GM21786 (cell line): ENCODE measurements around the gene RCVRN.
"Not testable (repeated sequence)": the region's sequence is repeated elsewhere in the genome, so short reads cannot be mapped to it uniquely, and the experiment has no call there.

Experiments
- ATAC-seq: cut with Tn5 transposase; IDR thresholded peaks from one replicate; pipeline ENCODE4 v1.9.1; 2021; ENCODE audit not compliant: unreplicated experiment

Gene RCVRN

GRCh38 chr17:9922012-9922848, 17.2 kb upstream of the RCVRN start:
- ATAC-seq = no peak

GRCh38 chr17:9921216-9921615, 16.1 kb upstream of the RCVRN start:
- not testable (repeated sequence) for ATAC-seq

DNA sequence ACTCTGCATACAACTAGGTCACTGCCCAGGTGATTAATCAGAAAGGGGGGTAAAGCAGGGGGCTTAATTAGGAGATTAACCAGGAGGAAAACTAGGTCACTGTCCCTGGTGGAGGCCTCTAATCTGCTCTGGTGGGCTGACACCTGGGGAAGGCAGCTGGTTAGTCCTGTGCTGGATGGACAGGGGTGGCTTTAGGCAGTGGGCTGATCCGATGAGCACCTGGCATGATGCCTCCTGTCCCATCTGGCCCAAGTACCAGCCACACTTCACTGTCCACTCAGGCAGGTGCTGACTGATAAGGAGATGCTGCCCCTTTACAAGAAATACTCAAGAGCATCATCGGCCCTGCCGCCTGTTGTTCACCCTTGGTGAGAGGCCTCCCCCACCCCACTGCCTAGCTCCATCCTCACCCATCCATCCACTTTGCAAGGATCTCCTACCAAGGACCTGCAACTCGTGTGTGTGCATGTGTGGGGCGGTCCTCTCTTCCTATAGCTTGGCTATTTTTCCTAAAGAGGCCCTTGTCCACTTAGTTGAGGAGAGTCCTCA, 13.8 kb upstream of the RCVRN start:
- no peak for ATAC-seq

DNA sequence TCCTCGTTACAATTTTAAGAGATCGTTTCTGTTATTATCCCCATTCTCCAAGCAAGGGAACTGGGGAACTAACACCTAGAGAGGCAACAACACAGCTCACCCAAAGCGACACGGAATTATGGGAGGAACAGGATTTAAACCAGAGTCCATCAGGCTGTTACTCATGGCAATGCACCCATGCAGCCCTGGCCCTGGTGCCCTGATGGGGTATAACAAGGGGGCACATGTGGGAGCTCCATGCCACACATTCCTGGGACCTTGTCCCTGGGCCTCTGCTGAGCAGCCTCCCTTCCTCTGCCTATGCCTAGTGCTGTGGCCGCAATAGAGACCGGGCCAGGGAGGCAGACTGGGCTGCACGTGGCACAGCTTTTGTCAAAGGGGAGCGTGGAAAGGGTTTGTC, 13.3 kb upstream of the RCVRN start:
- no peak for ATAC-seq

DNA sequence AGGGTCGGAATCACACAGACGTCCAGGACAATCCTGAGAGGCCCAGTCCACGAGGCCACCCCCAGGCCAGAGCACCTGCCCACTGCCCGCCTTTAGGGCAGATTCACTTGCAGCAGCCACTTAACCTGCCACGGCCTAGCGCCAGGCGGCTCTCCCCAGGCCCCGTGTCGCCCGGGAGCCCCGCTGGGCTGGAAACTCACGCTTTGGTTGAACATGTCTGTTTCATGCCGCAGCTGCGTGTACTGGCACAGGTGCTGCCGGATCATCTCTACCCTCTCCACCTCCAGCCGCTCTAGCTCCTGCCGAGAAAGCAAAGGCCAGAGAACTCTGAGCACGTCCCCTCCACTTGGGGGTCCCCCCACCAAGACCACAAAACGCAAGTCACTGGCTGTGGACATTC, 12.7 kb upstream of the RCVRN start:
- ATAC-seq = no peak

- ATAC-seq = no peak
Observed at GRCh38 chr17:9917131-9917530, 12.1 kb upstream of the RCVRN start.

- no peak for ATAC-seq
Observed at GRCh38 chr17:9916108-9916507, 11.0 kb upstream of the RCVRN start.

GRCh38 chr17:9913476-9913875, 8.4 kb upstream of the RCVRN start:
- no peak for ATAC-seq

DNA sequence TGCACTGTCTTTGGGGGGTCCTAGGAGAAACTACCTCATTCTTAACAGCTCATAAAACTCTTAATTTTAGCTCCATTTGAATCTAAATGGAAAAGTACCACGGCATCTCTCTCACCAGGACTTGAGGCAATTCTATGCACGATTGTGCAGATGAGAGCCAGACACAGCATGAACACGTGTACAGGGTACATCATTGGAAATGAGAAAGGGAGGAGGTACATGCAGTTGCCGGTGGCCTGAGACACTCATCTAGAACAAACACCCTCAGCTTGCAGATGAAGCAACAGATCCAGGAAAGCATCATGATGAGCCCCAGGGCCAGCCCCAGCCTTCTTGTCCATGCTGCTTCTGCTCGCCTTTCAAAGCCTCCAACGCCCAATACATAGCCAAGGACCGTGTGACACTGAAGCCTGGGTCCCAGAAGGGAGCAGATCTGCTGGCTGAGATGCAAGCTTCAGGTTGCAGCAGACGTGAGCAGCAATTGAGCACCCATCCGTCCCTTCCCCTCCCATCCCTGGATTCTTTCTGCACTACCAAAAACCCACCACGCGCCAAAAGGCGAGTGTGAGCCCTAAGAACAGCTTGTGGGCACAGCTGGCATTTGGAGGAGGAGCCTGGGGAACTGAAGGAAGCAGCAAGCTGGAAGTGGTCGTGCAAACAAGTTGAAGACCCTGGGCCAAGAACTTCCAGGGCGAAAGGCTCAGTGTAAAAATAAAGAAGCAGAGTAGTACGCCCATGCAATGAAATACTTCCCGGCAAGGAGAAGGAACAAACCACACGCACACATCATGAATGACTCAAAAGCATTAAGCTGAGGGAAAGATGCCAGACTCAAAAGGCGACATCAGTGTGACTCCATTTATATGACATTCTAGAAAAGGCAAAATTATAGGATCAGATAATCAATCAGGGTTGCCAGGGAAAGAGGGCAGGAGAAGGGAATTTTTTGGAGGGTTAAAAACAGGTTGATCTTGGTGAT, 7.3 kb upstream of the RCVRN start:
- no peak for ATAC-seq

DNA sequence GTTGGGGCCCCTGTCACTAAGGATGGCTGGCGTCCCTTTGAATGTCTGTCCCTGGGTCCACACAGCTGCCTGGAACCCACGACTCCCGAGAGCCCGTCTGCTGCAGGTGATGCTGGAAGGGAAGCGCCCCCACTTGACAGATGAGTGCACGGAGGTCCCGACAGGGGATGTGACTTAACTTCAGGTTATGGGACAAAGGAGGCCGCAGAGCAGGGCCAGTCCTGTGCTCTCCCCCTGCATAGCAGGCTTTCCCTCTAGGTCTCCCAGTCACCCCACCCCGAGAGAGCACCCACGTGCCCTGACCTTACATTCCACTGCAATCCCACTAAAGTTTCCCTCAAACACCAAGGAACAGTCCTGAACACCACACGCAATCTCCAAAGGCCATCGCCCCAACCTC, 6.0 kb upstream of the RCVRN start:
- no peak for ATAC-seq

DNA sequence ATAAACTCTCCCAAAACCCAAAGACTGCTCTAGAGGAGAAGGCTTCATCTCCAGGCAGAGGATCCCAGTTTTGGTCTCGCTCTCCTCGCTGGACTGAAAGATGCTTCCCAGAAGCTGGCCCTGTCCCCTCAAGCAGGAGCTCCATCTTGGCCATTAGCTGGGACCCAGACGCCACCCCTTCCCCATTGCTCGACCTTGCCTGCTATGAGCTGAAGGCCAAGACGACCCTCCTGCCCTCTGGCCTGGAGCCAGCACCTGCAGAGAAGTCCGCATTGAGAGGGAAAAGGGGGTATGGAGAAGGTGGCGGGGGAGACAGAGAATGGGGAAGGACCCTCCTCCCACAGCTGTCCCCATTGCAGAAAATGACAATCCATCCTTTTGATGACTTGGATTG, 3.6 kb upstream of the RCVRN start:
- no peak for ATAC-seq

DNA sequence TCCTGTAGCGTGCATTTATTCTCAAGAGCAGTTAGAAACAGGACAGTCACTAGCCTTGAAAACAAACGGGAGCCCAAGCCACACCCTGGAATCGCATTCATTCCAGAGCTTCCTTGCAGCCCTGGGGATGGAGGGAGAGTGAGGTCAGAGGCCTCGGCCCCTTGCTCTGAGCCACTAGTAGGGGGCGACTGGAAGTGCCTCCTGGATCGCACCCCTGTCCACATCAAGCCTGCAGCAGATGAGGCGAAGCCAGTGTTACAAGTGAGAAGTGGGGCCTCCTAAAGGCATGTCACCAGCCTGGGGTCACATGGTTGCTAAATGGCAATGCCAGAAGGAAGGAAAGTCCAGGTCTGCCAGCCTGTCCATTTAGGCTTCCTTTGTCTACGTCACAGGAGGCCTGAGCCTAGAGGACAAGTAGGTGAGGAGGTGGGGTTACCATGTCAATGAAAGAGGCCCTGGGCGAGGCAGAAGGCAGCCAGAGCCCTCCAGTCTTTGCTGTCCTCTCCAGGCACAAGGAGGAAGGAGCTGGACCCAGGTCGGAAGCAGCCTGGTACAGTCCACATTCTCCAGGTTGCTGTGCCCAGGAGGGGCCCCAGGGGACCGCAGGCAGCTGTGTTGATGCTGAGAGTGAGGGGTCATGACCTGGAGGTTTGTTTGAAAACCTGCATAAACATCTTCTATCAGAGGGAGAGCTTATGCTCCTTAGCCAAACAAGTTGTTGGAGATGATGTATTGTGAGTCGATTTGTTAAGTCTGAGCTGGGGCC, 3.0 kb upstream of the RCVRN start:
- no peak for ATAC-seq

- no peak for ATAC-seq
Observed at GRCh38 chr17:9907131-9907530, 2.1 kb upstream of the RCVRN start.

- no peak for ATAC-seq
Observed at GRCh38 chr17:9906616-9907015, 1.5 kb upstream of the RCVRN start.

DNA sequence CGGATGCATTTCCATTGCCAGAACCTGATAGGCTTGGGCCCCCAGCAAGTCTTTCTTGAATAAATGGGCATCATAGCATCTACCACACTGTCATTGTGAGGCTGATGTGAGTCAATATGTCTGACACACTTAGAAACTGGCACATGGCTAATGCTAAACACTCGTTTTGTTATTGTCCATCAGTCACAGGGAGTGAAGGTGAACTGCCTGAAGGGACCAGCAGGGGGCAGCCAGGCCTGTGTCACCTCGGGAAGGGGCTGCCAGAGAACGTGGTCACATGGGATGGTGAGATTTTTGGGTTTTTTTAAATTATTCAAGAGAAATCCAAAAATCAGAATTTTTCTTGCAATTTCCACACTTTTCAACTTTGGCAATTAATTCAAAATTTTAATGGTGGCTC, 831 bp upstream of the RCVRN start:
- ATAC-seq = no peak

DNA sequence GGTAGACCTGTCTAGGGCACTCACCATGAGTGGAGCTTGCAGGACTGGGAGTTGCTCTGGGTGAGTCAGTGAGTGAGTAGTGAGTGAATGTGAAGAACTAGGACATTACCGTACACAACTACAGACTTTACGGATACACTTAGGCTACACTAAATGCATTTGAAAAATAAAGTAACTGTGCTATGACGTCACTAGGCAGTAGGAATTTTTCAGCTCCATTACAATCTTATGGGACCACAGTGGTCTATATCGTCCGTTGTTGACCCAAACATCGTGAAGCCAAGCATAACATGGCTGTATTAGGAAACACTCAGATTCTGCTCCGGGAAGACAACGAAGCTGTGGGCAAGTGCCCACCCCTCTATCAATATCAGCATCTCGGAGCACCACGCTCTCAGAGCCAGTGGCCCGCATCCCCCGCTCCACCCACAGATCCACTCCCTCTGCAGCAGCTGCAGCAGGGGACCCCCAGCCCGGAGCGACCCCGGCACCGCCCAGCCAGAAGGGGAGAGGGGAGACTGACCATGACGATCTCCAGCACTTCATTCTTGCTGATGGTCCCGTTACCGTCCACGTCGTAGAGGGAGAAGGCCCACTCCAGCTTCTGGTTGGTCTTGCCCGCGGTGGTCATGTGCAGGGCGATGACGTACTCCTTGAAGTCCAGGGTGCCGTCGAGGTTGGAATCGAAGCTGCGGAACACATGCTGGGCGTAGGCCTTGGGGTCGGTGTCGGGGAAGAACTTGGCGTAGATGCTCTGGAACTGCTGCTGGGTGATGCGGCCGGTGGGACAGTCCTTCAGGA, 594 bp downstream of the RCVRN start:
- ATAC-seq = no peak

GRCh38 chr17:9902120-9902519, 3.0 kb downstream of the RCVRN start:
- ATAC-seq = no peak

GRCh38 chr17:9900784-9901183, 4.3 kb downstream of the RCVRN start:
- ATAC-seq = no peak

GRCh38 chr17:9900044-9900594, 5.0 kb downstream of the RCVRN start:
- no peak for ATAC-seq
